Keratinocyte (primary cell): Measurements from ENCODE around the gene HOXA7. TPM values are rescaled to one million over a fixed set of nuclear protein-coding genes. Genes with fewer than 3 reads are reported as not detected.

Experiments
- DNase-seq: peaks from one replicate; pipeline ENCODE4 v3.0.0-alpha.2; 2011; ENCODE audit warnings: low read depth, missing footprints, low spot score
- FAIRE-seq: peaks from 2 replicates; lab custom pipeline; 2011; peaks lifted over from hg19 to GRCh38; lab: Jason Lieb, UNC
- H2AFZ ChIP-seq: 2 replicates; pipeline ENCODE4 v1.6.0; 2012; ENCODE audit warnings: low read length, control low read depth, inconsistent platforms; ENCODE audit not compliant: control insufficient read depth
- H3K27ac ChIP-seq: 2 replicates; pipeline ENCODE4 v1.5.1; 2011; ENCODE audit warnings: low read length; ENCODE audit not compliant: control insufficient read depth, insufficient read depth
- H3K27me3 ChIP-seq: 3 replicates; pipeline ENCODE4 v1.6.0; 2011; ENCODE audit warnings: low read length; ENCODE audit not compliant: control insufficient read depth, insufficient read depth; ENCODE audit errors: extremely low read depth
- H3K36me3 ChIP-seq, 2 experiments: 2 replicates in 1 of 2; 3 replicates in 1 of 2; pipeline ENCODE4 v1.5.1; 2011; ENCODE audit warnings: low read length in 2 of 2, mild to moderate bottlenecking in 1 of 2; ENCODE audit not compliant: control insufficient read depth in 2 of 2, insufficient read depth in 2 of 2; ENCODE audit errors: extremely low read depth in 1 of 2
- H3K4me1 ChIP-seq: 3 replicates; pipeline ENCODE4 v1.5.1; 2011; ENCODE audit warnings: low read length; ENCODE audit not compliant: control insufficient read depth, insufficient read depth; ENCODE audit errors: extremely low read depth
- H3K4me2 ChIP-seq: 3 replicates; pipeline ENCODE4 v1.6.0; 2011; ENCODE audit warnings: low read depth, low read length; ENCODE audit not compliant: control insufficient read depth, insufficient read depth; ENCODE audit errors: extremely low read depth
- H3K4me3 ChIP-seq, 3 experiments: fragments of 200-600 bp in 1 of 3; sonication (generic) in 1 of 3; 2 replicates in 2 of 3; 3 replicates in 1 of 3; pipeline ENCODE4 v1.5.1; 2011 to 2016; ENCODE audit warnings: low read length in 3 of 3, mild to moderate bottlenecking in 3 of 3, control low read depth in 2 of 3, inconsistent platforms in 1 of 3, low read depth in 1 of 3, mixed read lengths in 1 of 3, mixed run types in 1 of 3, moderate library complexity in 1 of 3; ENCODE audit not compliant: control insufficient read depth in 2 of 3, insufficient read depth in 2 of 3; ENCODE audit errors: extremely low read depth in 1 of 3
- H3K79me2 ChIP-seq: 2 replicates; pipeline ENCODE4 v1.6.0; 2012; ENCODE audit warnings: low read length; ENCODE audit not compliant: control insufficient read depth, insufficient read depth
- H3K9ac ChIP-seq: 3 replicates; pipeline ENCODE4 v1.6.0; 2011; ENCODE audit warnings: low read length; ENCODE audit not compliant: control insufficient read depth, insufficient read depth; ENCODE audit errors: extremely low read depth
- H3K9me1 ChIP-seq: 3 replicates; pipeline ENCODE4 v1.6.0; 2011; ENCODE audit warnings: low read length; ENCODE audit not compliant: control insufficient read depth, insufficient read depth; ENCODE audit errors: extremely low read depth
- H3K9me3 ChIP-seq: 2 replicates; pipeline ENCODE4 v1.5.1; 2012; ENCODE audit warnings: low read depth, low read length; ENCODE audit not compliant: control insufficient read depth
- H4K20me1 ChIP-seq: 3 replicates; pipeline ENCODE4 v1.6.0; 2011; ENCODE audit warnings: low read length; ENCODE audit not compliant: control insufficient read depth, insufficient read depth; ENCODE audit errors: extremely low read depth
- EZH2 ChIP-seq: IDR thresholded peaks from one replicate; pipeline ENCODE4 v1.6.1; 2012; ENCODE audit warnings: inconsistent platforms, mild to moderate bottlenecking, low read length, moderate library complexity
- dilution Hi-C: fragments of 300-500 bp; cut with MboI; formaldehyde crosslinking; loops from one replicate; pipeline ENCODE4 v1.7.0; 2020; ENCODE audit warnings: low sequenced_read_pairs; ENCODE audit not compliant: extremely low pct_ligation_motif_present
- polyA plus RNA-seq, 5 experiments: library from polyadenylated mRNA; depleted of rRNA in 3 of 5; stranded (reverse) in 3 of 5; stranded (forward) in 1 of 5; unstranded in 1 of 5; fragments of >200 nt; gene quantifications; 1 replicate in 1 of 5; 2 replicates in 3 of 5; 3 replicates in 1 of 5; pipeline versions ENCODE4 v1.2.1 to v1.2.3, GENCODE V29; 2011 to 2012; ENCODE audit warnings: missing spikeins in 2 of 5, low read depth in 1 of 5, low replicate concordance in 1 of 5
- TF ChIP-seq, protein P1 (sequence below), 3 experiments: IDR thresholded peaks in 1 of 3; conservative IDR thresholded peaks in 1 of 3; optimal IDR thresholded peaks in 1 of 3; 2 replicates in 2 of 3; 3 replicates in 1 of 3; pipeline versions ENCODE3 to v1.5.1; 2011; ENCODE audit warnings: low read length in 3 of 3, mild to moderate bottlenecking in 3 of 3, moderate library complexity in 2 of 3, control low read depth in 1 of 3, inconsistent platforms in 1 of 3; ENCODE audit not compliant: insufficient read depth in 2 of 3; ENCODE audit errors: extremely low read depth in 1 of 3

Gene HOXA7
- polyA plus RNA-seq, 1 donor (not counting 4 experiments of a cell fraction or from before 2014, with no cell fraction given): 8.1 TPM

DNA sequence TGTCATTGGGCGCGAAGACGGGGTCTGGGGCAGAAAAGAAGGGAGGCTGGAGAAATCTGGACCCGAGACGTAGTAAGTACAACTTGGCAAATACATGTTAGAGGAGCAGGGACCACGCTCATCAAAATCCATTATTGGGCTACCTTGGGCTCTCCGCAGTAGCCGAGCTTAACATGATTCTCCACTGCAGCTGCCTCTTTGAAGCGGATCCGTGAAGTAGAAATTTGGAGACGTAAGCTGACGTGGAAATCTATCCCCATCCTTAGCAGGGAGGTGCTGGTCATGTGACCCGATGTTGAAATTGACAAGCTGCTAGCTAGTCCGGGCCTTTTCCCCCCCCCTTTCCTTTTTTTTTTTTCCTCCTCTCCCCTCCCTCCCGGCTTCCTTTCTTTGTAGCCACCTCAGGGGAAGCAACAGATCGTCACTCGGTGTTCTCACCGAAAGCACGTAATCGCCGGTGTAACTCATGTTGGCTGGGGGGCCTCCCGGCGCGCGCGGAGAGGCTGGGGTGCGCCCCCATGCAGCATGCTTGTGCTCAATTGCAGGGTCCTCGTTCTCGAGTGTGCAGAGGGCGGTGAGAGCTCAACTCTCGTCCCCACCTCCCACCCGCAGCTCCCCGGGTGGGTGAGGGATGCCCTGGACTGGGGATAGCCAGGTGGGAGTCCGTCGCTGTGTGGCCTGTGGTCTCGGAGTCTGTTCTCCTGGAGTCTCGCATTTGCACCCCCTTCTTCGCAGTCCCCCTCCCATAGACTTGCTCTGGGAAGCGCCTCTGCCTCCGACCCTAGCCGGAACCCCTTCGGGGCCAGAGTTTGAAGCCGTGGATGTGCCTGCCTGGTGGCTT lies 28.8 kb upstream of the HOXA7 start, which contains the start of gene HOXA11:
Gene HOXA11, minus strand, starts transcription at position 220 of the 841 bp plus-strand sequence. Its CDS starts 88 bp downstream, at position 132.
- Histone ChIP-seq H3K9ac (peak within 1 kb of the TSS; percentile 60), H3K27ac (no peak within 1 kb of the TSS), H3K9me1 (no peaks in the 10 kb centered on the region), H3K9me3 (no peaks in the 10 kb centered on the region), H3K27me3 (peaks cover 79% of the 10 kb centered on the region), H3K36me3 (no peaks in the 10 kb centered on the region), H4K20me1 (no peaks in the 10 kb centered on the region), H3K4me3 (peak within 1 kb of the TSS; percentile 34 to 74 (median 44)), H3K4me2 (peak within 1 kb of the TSS; percentile 79), H3K79me2 (no peaks in the 10 kb centered on the region), H2AFZ (peak within 1 kb of the TSS; percentile 74), H3K4me1 (peaks cover 13% of the 10 kb centered on the region)
- FAIRE-seq: no peak
- TF ChIP-seq EZH2: peak; percentile 39
- TF ChIP-seq, protein P1, sequence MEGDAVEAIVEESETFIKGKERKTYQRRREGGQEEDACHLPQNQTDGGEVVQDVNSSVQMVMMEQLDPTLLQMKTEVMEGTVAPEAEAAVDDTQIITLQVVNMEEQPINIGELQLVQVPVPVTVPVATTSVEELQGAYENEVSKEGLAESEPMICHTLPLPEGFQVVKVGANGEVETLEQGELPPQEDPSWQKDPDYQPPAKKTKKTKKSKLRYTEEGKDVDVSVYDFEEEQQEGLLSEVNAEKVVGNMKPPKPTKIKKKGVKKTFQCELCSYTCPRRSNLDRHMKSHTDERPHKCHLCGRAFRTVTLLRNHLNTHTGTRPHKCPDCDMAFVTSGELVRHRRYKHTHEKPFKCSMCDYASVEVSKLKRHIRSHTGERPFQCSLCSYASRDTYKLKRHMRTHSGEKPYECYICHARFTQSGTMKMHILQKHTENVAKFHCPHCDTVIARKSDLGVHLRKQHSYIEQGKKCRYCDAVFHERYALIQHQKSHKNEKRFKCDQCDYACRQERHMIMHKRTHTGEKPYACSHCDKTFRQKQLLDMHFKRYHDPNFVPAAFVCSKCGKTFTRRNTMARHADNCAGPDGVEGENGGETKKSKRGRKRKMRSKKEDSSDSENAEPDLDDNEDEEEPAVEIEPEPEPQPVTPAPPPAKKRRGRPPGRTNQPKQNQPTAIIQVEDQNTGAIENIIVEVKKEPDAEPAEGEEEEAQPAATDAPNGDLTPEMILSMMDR (optimal IDR thresholded peaks at IDR 0.05 in 1 of 3, IDR thresholded peaks at IDR 0.05 in 1 of 3, conservative IDR thresholded peaks at IDR 0.05 in 1 of 3; ENCODE audit: extremely low read depth in 1 of 3, insufficient read depth in 2 of 3, low read length in 3 of 3): no peak
- dilution Hi-C loops: no loop called here
- DNase-seq: no peak

DNA sequence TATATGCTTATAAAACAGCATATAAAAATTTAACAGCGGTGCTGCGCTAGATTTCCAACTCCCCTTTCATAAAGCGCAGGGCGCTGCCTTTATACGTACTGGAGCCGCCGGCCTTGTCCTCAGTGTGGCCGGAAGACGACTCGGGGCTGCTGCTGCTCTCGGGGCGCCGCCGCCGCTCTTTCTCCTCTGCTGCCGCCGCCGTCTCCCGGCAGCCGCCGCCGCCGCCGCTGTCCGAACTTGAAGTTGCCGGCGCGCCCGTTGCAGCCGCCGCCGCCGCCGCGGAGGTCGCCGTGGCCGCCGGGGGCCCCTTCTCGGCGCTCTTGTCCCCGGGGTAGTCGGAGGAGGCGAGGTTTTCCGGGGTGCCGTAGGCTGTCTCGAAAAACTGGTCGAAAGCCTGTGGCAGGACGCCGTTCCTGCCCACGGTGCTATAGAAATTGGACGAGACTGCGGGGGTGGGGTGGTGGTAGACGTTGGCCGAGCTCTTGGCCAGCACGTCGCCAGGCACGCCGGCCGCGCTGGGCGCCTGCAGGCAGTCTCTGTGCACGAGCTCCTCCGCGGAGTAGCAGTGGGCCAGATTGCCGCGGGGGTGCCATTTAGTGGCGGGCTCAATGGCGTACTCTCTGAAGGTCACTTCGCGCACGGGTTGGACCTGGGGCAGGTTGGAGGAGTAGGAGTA lies 28.0 kb upstream of the HOXA7 start:
- Histone ChIP-seq H3K9ac (peak overlapping the region; percentile 60), H3K4me2 (peak overlapping the region; percentile 79), H3K4me3 (peak overlapping the region; percentile 34 to 74 (median 44)), H4K20me1 (no peaks in the 10 kb centered on the region), H2AFZ (peak overlapping the region; percentile 74), H3K9me3 (no peaks in the 10 kb centered on the region), H3K36me3 (no peaks in the 10 kb centered on the region), H3K4me1 (peaks cover 15% of the 10 kb centered on the region), H3K9me1 (no peaks in the 10 kb centered on the region), H3K79me2 (no peaks in the 10 kb centered on the region), H3K27ac (no peak overlapping the region), H3K27me3 (peaks cover 71% of the 10 kb centered on the region)
- DNase-seq (no peak), FAIRE-seq (no peak)
- TF ChIP-seq EZH2: peak; percentile 16
- TF ChIP-seq, protein P1 (optimal IDR thresholded peaks at IDR 0.05 in 1 of 3, IDR thresholded peaks at IDR 0.05 in 1 of 3, conservative IDR thresholded peaks at IDR 0.05 in 1 of 3; ENCODE audit: extremely low read depth in 1 of 3, insufficient read depth in 2 of 3, low read length in 3 of 3): no peak
- dilution Hi-C loops: no loop called here
